Activated CD4-positive, alpha-beta T cell treated with anti-CD3 and anti-CD28 coated beads for 1 hour (primary cell): ENCODE measurements around the gene INO80C.

Experiments
- DNase-seq: peaks from one replicate; pipeline ENCODE4 v3.0.0-alpha.2; 2020

INO80C gene

GRCh38 chr18:35485852-35486251 lies 11.9 kb downstream of the INO80C start:
- no peak for DNase-seq

DNA sequence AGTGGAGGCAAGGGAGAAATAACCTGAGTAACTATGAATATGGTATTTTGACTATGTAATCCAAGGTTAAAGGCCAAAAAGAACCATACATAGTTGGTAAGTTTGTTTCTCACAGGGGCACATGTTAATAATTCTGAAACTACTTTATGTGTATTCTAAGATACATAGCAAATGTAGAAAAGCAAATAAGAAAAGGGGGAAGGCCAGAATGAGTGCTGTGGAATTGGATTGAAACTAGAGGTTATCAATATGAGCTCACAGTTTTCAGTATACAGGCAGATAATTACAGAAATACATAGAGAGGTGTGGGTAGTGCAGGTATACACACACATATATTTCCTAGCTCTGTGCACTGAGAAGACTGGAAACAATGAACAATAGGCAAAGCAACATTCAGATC lies 13.7 kb downstream of the INO80C start:
- no peak for DNase-seq

DNA sequence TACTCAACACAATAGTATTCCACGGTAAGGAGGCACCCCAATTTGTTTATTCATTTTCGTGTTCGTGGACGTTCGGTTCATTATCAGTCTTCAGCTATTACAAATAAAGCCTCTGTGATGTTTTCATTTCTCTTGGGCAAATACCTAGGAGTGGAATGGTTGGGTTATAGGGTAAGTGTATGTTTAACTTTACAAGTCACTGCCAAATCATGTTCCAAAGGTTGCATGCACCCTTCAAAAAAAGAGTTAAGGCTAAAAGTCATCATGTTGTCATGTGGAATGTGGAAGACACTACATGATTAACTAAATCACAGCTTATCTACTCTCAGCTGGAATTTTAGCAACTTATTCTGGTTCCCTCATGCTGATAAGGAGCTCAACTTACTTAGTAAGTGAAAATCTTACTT lies 15.8 kb downstream of the INO80C start:
- no peak for DNase-seq

- DNase-seq = no peak
Measured at GRCh38 chr18:35479911-35480586, 17.7 kb downstream of the INO80C start.

DNA sequence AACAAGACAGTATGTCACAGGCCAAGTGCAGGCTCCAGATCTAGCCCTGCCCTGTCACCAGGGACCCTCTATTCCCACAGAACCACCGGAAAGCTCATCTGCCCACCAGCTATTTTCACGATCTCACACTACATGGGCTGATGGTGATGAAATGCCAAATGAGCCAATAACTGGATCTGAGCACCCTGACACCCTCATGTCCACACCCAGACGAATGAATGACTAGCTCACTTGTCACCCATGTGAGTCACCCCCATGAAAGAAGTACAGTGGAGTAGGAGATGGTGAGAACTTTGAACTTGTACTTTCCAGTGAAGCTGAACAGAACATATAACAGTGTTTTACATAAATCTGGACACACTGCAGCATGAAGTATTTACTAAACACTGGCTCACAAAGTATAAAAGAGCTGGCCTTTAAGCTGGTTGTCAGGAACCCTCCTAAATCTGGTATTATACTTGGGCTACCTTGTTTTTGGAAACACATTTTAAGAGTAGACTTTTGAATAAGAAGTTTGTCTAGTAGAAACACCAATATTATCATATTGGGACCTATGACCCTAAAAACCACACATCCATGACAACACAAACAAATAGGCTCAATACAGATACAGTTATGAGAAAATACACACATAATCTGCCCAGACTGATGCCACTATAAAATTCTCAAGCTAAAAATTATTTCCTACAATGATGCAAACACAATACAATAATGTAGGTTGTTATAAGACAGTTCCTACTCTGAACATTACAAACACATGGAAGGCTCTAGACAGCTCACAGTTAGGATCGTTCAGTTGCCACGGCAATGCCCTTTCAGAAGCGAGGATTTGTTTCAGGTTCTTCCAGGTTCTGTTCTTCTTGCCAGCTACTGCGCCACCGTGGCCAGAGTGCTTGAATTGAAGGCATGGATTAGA lies 19.0 kb downstream of the INO80C start:
- DNase-seq = no peak

- DNase-seq = no peak
Measured at GRCh38 chr18:35477974-35478373, 19.8 kb downstream of the INO80C start.

- DNase-seq = no peak
Measured at GRCh38 chr18:35477497-35477896, 20.3 kb downstream of the INO80C start.

GRCh38 chr18:35474884-35475283 lies 22.9 kb downstream of the INO80C start:
- DNase-seq = no peak

DNA sequence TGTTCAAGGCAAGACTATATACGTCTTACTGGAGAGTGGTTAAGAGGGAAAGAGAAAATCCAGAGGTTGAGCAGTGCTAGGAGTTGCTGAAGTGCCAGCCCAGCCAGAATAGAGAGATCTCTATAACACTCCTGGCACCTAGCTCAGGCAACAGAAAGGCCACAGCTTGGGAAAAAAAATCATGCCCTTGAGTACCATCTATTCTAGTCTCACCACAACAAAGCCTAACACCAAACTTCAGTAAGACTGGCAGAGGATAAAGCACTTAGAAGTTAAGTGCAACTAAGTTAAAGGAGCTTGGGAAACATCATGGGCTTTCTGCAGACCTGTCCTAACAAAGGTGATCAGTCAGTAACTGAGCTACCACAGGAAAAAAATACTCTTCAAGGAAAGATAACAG lies 24.2 kb downstream of the INO80C start:
- no peak for DNase-seq

GRCh38 chr18:35470435-35470834 lies 27.3 kb downstream of the INO80C start:
- no peak for DNase-seq

GRCh38 chr18:35469725-35470124 lies 28.0 kb downstream of the INO80C start:
- no peak for DNase-seq

DNA sequence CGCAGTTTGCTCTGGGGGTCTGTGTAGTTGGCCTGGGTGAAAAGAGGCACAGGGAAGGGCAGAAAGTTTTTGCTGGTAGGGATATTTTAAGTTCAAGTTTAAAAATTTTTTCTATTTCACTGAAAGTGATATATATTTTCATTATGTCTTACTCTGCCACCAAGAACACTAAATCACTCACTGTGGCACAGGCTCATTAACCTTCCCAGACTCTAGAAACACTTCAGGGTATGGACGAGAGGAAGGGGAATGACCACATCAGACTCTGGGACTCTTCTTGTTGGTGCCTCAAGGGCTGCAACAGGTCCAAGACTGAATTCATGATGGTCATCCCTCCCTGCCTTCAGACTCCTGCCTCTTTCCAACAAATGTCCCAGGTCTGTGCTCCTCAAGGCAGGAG lies 29.0 kb downstream of the INO80C start:
- no peak for DNase-seq

DNA sequence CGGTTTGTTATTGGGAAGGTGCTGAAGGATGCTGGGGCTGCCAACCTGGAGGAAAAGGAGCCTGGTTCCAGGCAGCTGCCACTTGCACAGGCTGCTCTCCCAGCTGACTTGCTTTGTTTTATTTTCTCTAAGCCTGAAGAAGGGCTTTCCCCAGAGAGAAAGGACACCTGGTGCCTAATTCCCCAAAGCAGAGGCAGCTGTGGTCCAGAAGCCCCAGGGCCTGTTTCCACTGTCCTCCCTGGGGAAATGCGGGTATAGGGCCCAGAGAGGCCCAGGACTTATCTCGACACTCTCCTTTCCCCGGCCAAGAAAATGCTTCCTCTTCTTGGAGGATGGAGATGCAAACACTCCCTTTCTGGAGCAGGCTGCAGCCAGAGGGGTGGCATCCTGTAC lies 30.1 kb downstream of the INO80C start:
- DNase-seq = no peak

GRCh38 chr18:35466815-35467623 lies 30.7 kb downstream of the INO80C start:
- no peak for DNase-seq

DNA sequence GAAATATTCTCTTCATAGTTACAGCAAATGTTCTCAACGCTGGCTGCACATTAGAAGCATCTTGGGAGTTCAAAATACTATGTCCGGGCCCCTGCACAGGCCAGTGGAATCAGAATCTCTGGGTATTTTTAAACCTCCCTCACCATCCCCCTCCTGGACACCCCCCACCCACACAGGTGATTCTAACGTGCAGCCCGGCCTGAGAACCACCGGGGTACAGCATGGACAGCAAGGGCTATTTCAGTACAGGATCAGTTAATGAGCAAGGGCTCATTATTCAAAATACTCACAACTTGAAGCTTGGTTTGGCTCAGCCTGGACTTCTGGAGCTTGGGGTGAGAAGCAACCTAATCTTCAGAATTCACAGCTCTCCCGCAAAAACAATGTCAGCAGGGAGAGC lies 31.4 kb downstream of the INO80C start:
- no peak for DNase-seq

GRCh38 chr18:35465329-35465728 lies 32.4 kb downstream of the INO80C start:
- DNase-seq = no peak

DNA sequence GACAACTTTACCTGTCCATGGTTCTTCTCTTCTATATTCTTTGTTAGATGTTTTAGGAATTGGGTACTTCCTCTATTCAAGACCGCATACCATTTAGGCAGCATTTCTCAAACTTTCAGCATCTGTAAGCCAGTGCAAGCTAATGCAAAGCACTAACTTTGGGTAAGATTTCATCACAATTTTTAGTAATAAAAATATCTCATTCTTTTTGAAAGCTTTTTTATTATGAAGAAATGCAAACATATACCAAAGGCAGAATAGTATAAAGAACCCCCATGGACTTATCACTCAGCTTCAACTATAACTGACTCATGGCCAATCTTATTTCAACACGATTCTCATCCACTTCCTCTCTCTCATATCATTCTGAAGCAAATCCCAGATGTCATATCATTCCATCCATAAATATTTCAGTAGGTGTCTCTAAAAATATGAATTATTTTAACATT lies 32.9 kb downstream of the INO80C start:
- DNase-seq = no peak

- DNase-seq = no peak
Measured at GRCh38 chr18:35463827-35464226, 33.9 kb downstream of the INO80C start.

- DNase-seq = no peak
Measured at GRCh38 chr18:35463050-35463449, 34.7 kb downstream of the INO80C start.

- DNase-seq = no peak
Measured at GRCh38 chr18:35460736-35461161, 37.0 kb downstream of the INO80C start.

- DNase-seq = no peak
Measured at GRCh38 chr18:35459997-35460396, 37.8 kb downstream of the INO80C start.

GRCh38 chr18:35458677-35459441 lies 38.9 kb downstream of the INO80C start:
- no peak for DNase-seq

DNA sequence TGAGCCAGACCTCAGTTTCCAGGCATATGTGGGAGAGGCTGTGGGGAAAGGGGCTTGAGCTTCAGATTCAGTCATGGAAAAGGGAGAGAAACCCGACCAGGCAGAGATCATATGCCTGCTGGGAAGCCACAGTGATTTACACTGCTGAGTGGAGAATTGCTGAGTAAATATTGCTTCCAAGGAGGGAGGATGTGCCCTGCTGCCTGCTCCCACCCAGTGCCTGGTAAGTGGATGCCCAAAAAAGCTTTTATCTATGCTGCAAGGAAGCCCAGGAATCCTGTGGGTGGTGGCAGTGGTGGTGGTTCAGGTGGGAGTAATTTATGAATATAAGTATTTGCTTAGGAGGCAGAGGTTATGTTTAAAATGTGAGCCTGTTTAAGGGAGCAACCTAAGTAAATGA lies 39.5 kb downstream of the INO80C start:
- DNase-seq = no peak
